GM20431 (cell line): ENCODE measurements around the gene MITF.

Experiments used
- in situ Hi-C: fragments of 300-500 bp; cut with MseI, MboI; formaldehyde crosslinking; loops from one replicate; pipeline ENCODE4 v1.15.0; 2020; ENCODE audit warnings: low sequenced_read_pairs; ENCODE audit not compliant: unreplicated experiment

Gene MITF

DNA sequence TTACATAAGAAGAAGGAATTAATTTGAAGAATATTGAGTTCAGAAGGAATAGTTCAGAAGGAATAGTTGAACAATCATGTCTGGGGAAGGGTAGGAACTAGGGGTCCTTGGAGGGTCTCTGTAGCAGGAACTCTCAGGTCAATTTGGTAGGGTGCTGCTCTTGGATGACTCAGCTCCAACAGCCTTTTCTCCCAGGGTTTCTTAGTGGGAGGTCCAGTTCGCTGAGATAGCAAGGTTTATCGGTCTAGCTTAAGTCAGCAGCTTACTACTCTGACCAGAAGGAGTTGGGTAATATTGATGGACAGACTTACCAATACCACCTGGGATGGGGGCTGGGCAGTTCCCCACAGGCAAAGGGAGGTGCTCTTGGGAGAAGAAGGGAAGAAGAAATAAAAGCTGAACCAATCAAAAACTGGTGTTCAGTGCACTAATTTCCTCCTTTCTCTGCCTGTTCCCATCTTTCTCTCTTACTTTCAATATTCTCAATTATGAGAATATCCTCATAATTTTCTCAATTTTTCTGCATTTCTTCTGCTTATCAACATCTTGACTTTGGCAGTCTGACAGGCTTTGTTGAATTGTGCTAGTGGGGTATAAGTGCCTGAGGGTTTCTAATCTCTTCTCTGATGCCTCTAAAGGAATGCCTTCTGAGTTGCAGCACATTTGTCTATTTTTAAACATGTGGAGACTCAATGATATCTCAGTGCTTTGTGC, 14.4 kb upstream of the MITF start:
- in situ Hi-C loops, result no loop called here

DNA sequence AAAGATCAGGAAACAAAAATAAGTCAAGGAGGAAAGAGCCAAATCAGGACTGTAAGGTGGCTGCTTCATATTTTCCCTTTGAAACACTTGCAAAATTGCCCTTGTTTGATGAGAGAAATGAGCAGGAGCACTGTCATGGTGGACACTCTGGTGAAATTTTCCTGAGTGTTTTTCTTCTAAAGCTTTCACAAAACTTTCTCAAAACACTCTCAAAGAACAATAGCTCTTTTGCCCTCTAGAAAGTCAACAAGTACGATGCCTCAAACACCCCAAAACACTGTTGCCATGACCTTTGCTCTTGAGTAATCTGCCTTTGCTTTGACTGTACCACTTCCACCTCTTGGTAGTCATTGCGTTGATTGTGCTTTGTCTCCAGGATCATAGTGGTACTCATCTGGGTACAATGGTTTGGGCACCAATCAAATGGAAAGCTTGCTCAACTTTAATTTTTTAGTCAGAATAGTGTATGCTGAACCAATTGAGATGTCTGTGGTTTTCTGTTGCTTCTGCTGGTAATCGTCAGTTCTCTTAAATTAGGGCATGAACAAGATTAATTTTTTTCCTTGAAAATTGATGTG, 13.2 kb upstream of the MITF start:
- in situ Hi-C loops, result no loop called here

- in situ Hi-C loops, result no loop called here
These were observed 9.9 kb upstream of the MITF start for GRCh38 chr3:69729147-69729919.

- in situ Hi-C loops, result no loop called here
These were observed 8.2 kb upstream of the MITF start for GRCh38 chr3:69731080-69731479.

- in situ Hi-C loops, result no loop called here
These were observed 3.4 kb upstream of the MITF start for GRCh38 chr3:69735893-69736292.

GRCh38 chr3:69737392-69737791, 1.9 kb upstream of the MITF start:
- in situ Hi-C loops, result no loop called here

DNA sequence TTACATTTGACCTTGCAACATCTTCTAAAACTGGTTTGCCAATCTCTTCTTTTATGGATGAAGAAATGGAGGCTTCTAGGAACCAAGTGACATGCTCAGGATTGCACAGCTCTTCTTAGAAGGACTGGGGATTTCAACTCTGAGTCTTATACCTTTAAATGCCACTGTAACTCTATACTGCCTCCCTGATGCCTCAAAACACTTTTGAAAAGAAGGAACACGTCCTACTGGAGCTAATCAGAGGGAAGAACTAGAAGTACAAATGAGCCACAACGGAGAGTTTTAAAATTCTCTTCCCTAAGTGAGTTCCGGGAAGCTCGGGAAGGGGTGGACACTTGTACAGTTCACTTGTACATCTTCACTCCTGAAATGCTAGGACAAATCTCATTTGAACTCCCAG, 949 bp upstream of the MITF start:
- in situ Hi-C loops, result no loop called here

DNA sequence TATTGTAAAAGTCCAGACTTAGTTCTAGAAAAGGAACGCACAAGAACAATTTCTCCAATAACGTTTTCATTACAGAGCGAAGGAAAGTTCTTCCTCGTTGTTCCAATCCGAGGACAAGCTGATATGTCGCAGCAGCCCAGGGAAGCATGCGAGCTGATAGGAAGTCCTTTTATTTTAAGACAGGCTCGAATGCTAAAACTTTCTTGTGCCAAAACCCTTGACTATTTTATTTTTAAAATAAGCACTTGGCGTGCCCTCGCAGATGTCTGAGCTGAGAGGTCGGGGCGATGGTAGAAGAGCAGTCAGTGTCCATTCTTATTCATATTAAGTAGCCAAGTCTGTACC, 433 bp upstream of the MITF start:
- in situ Hi-C loops, result no loop called here

DNA sequence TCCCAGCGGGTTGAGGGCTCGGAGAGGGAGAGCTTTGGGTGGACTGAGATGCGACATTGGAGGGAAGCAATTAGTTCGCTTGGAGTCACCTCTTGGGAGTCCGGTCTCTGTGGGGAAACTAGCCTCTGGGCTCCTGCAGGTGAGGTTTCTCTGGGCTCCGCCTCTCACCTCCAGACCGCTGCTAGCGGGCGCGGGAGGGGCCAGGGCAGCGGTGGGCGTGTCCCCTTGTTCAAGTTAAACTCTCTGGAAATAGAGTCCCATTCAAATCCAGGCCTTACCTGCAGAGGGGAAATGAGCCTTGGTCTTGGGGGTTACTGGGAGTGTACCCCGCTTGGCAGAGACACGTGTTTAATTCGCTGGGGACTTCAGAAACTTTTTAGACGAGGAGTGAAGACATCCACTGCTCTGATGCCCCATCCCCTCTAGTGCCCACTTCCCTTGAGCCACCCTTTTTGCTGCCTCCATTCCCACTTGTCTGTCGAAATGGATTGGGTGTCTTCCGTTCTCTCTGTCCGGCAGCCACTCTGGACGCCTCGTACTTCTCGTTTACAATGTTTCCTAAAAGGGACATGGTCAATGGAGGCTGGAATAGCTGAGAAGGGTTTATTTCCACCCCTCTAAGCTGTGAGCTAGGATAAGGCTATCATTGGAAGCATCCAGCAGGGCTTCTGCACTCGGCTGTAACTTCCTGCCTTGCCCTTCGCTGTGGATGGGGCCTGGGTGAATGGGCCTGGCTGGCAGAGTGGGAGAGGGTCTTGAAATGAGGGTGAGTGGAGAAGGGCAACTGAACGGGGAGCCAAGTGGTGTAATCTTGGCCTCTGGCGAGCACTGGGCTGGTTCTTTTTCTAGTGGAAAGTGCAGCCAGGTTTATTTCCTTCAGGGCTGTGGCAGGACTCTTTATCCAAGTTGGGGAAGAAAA, 1.1 kb downstream of the MITF start:
- in situ Hi-C loops, result no loop called here

DNA sequence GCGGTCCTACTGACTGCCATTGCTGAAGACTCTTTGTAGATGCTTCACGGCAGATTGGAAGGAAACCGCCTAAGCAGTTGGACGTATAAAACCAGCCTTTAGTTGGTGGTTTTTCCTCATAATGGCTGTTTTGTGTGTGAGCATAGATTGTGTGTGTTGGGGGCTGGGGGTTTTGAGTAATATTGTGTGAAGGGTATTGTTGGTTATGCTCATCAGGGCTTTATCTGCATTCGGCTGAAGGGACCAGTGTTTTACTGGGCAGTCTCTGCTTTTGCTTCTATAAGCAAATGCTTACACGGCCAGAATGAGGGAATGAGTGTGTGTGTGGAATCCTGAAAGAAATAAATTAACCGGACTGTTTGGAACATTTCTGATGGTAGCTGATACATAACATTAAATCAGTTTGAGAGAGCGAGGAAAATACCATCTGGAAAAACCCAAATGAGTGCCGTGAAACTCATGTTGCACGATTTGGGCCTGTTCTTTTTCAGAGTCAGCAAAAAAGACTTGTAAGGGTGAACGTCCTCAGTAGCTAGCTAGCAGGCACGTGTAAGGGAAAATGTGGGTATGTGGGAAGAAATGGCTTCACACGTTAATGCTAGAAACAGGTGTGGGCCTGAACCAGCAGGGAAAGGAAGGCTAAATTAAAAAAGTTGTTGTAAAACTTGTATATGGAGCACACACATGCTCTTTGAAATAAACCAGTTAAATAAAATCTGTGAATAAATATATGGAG, 1.9 kb downstream of the MITF start:
- in situ Hi-C loops, result no loop called here

DNA sequence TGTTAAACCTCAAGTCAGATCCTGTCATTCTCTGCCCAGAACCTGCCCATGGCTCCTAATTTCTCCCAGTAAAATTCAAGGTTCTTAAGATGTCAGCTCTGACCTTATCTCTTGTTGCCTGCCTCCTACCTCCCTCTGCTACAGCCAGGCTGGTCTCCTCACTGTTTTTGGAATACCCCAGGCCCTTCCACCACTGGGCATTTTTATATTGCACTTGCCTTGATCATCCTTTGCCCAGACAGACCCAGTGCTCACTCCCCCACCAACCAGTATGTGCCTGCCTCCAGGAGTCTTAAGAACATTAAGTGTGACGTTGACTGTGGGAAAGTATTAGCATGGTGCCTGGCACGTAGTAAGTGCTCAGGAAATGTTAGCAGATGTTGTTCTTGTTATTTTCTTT, 3.1 kb downstream of the MITF start:
- in situ Hi-C loops, result no loop called here

GRCh38 chr3:69743975-69744906, 5.0 kb downstream of the MITF start:
- in situ Hi-C loops, result no loop called here

DNA sequence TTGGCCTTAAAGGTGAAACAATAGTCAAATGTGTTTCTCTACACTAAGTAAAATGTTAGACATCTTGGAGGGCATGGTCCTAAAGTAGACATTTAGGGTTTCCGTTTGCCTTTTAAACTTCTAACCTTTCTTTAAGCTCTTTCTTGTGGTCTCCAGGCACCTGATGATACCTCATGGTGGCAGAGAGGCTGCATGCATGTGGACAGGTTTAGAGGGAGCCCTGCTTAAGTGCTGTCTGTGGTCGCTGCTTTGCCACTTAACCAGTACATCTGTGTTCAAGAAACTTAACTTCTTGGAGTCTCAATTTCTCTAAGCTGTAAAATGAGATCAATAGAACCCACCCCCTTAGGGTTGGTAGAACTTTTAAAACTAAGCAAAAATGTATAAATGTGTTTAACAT, 6.2 kb downstream of the MITF start:
- in situ Hi-C loops, result no loop called here

- in situ Hi-C loops, result no loop called here
These were observed 6.9 kb downstream of the MITF start for GRCh38 chr3:69746119-69746518.

GRCh38 chr3:69747511-69748258, 8.4 kb downstream of the MITF start:
- in situ Hi-C loops, result no loop called here

- in situ Hi-C loops, result no loop called here
These were observed 9.2 kb downstream of the MITF start for GRCh38 chr3:69748503-69748902.

GRCh38 chr3:69749461-69749860, 10.2 kb downstream of the MITF start:
- in situ Hi-C loops, result no loop called here

GRCh38 chr3:69750549-69750948, 11.3 kb downstream of the MITF start:
- in situ Hi-C loops, result no loop called here
